Activated CD8-positive, alpha-beta memory T cell treated with anti-CD3 and anti-CD28 coated beads, Interleukin-2, amount 50 U/mL, for 24 hours (primary cell): ENCODE results near the gene OBSCN.

Source experiments
- DNase-seq: peaks from one replicate; pipeline ENCODE4 v3.0.0-alpha.2; 2020; ENCODE audit errors: extremely low read depth

OBSCN gene

GRCh38 chr1:228291906-228292608, 84.2 kb downstream of the OBSCN start:
- DNase-seq, result no peak

GRCh38 chr1:228292609-228292911, 84.7 kb downstream of the OBSCN start:
- DNase-seq, result no peak

GRCh38 chr1:228293393-228293792, 85.5 kb downstream of the OBSCN start:
- DNase-seq, result no peak

GRCh38 chr1:228293816-228294500, 86.1 kb downstream of the OBSCN start:
- no peak for DNase-seq

GRCh38 chr1:228294717-228295116, 86.9 kb downstream of the OBSCN start:
- no peak for DNase-seq

- DNase-seq, result no peak
Measured at GRCh38 chr1:228295201-228295600, 87.4 kb downstream of the OBSCN start.

GRCh38 chr1:228295981-228296380, 88.1 kb downstream of the OBSCN start:
- no peak for DNase-seq

GRCh38 chr1:228297242-228297641, 89.4 kb downstream of the OBSCN start:
- no peak for DNase-seq

- no peak for DNase-seq
Measured at GRCh38 chr1:228297822-228298221, 90.0 kb downstream of the OBSCN start.

GRCh38 chr1:228298471-228298870, 90.6 kb downstream of the OBSCN start:
- DNase-seq, result no peak

GRCh38 chr1:228299211-228299610, 91.4 kb downstream of the OBSCN start:
- DNase-seq, result no peak

- DNase-seq, result no peak
Measured at GRCh38 chr1:228299901-228300300, 92.1 kb downstream of the OBSCN start.

- DNase-seq, result no peak
Measured at GRCh38 chr1:228302086-228302485, 94.2 kb downstream of the OBSCN start.

GRCh38 chr1:228303596-228303995, 95.8 kb downstream of the OBSCN start:
- no peak for DNase-seq

GRCh38 chr1:228304225-228304624, 96.4 kb downstream of the OBSCN start:
- DNase-seq, result no peak

GRCh38 chr1:228304766-228305395, 97.0 kb downstream of the OBSCN start:
- no peak for DNase-seq

- DNase-seq, result no peak
Measured at GRCh38 chr1:228305721-228306152, 97.9 kb downstream of the OBSCN start.

- no peak for DNase-seq
Measured at GRCh38 chr1:228306275-228307217, 98.7 kb downstream of the OBSCN start.

GRCh38 chr1:228307218-228308023, 99.6 kb downstream of the OBSCN start:
- DNase-seq, result no peak

GRCh38 chr1:228308085-228308601, 100.3 kb downstream of the OBSCN start:
- DNase-seq, result no peak
